ENCODE measurements around the gene MYO1B. TPM values are rescaled to one million over a fixed set of nuclear protein-coding genes. Genes with fewer than 3 reads are reported as not detected.

Gene MYO1B
- 194 and 244 TPM in 2 replicates for total RNA-seq

GRCh38 chr2:191245046-191245868 lies at the start of gene MYO1B:
MYO1B (plus strand) TSS chr2:191245404; CDS start chr2:191276896, 31,492 bp downstream.

Other genes with a start within 250 kb of the MYO1B start
- 29.8 and 32.1 TPM in 2 replicates for gene STAT1, start 231.2 kb upstream of the MYO1B start, total RNA-seq
- 1.0 and 4.5 TPM in 2 replicates for gene STAT4, start 94.4 kb upstream of the MYO1B start, total RNA-seq

Measured in hair follicular keratinocyte (primary cell).